Measurements from ENCODE around the gene ZNF662.

Gene ZNF662

GRCh38 chr3:42937334-42937733 lies 31.4 kb downstream of the ZNF662 start:
- no peak overlapping the region for H3K4me3 ChIP-seq (ENCODE audit: extremely low read depth, insufficient read depth, low read length, poor library complexity, severe bottlenecking)
- H3K27ac ChIP-seq (ENCODE audit: low read depth, low read length, severe bottlenecking) = no peak overlapping the region
- no peaks in the 10 kb centered on the region for H3K4me1 ChIP-seq (ENCODE audit: control insufficient read depth, insufficient read depth, low read length, poor library complexity, severe bottlenecking)
- no peaks in the 10 kb centered on the region for H3K36me3 ChIP-seq (ENCODE audit: control insufficient read depth, insufficient read depth, low read length)
- no peaks in the 10 kb centered on the region for H3K9me3 ChIP-seq (ENCODE audit: control insufficient read depth, low read length)
- 97 to 100% methylated on average over 1 to 3 of the region's 3 CpGs for WGBS, 2 experiments (ENCODE audit: insufficient coverage in 2 of 2)

- no CpG with 5 or more reads among the region's 1 CpG for WGBS, 2 experiments (ENCODE audit: insufficient coverage in 2 of 2)
- H3K27ac ChIP-seq (ENCODE audit: low read depth, low read length, severe bottlenecking) = no peak overlapping the region
- no peak overlapping the region for H3K4me3 ChIP-seq (ENCODE audit: extremely low read depth, insufficient read depth, low read length, poor library complexity, severe bottlenecking)
- H3K9me3 ChIP-seq (ENCODE audit: control insufficient read depth, low read length) = no peaks in the 10 kb centered on the region
- no peaks in the 10 kb centered on the region for H3K4me1 ChIP-seq (ENCODE audit: control insufficient read depth, insufficient read depth, low read length, poor library complexity, severe bottlenecking)
- no peaks in the 10 kb centered on the region for H3K36me3 ChIP-seq (ENCODE audit: control insufficient read depth, insufficient read depth, low read length)
Observed at GRCh38 chr3:42942693-42943092, 36.8 kb downstream of the ZNF662 start.

- Histone ChIP-seq H3K9me3 (ENCODE audit: control insufficient read depth, low read length) (no peaks in the 10 kb centered on the region), H3K4me1 (ENCODE audit: control insufficient read depth, insufficient read depth, low read length, poor library complexity, severe bottlenecking) (no peaks in the 10 kb centered on the region), H3K4me3 (ENCODE audit: extremely low read depth, insufficient read depth, low read length, poor library complexity, severe bottlenecking) (no peak overlapping the region), H3K27ac (ENCODE audit: low read depth, low read length, severe bottlenecking) (no peak overlapping the region), H3K36me3 (ENCODE audit: control insufficient read depth, insufficient read depth, low read length) (no peaks in the 10 kb centered on the region)
- WGBS, 2 experiments (ENCODE audit: insufficient coverage in 2 of 2) = 73 to 81% methylated on average over 3 to 4 of the region's 5 CpGs
Observed at GRCh38 chr3:42946050-42946449, 40.1 kb downstream of the ZNF662 start.

GRCh38 chr3:42957573-42957972 lies 51.6 kb downstream of the ZNF662 start:
- WGBS, 2 experiments (ENCODE audit: insufficient coverage in 2 of 2) = no CpG with 5 or more reads among the region's 3 CpGs
- Histone ChIP-seq H3K9me3 (ENCODE audit: control insufficient read depth, low read length) (no peaks in the 10 kb centered on the region), H3K4me1 (ENCODE audit: control insufficient read depth, insufficient read depth, low read length, poor library complexity, severe bottlenecking) (no peaks in the 10 kb centered on the region), H3K36me3 (ENCODE audit: control insufficient read depth, insufficient read depth, low read length) (no peaks in the 10 kb centered on the region), H3K4me3 (ENCODE audit: extremely low read depth, insufficient read depth, low read length, poor library complexity, severe bottlenecking) (no peak overlapping the region), H3K27ac (ENCODE audit: low read depth, low read length, severe bottlenecking) (no peak overlapping the region)

- no peak overlapping the region for H3K27ac ChIP-seq (ENCODE audit: low read depth, low read length, severe bottlenecking)
- H3K4me3 ChIP-seq (ENCODE audit: extremely low read depth, insufficient read depth, low read length, poor library complexity, severe bottlenecking) = no peak overlapping the region
- no peaks in the 10 kb centered on the region for H3K9me3 ChIP-seq (ENCODE audit: control insufficient read depth, low read length)
- H3K36me3 ChIP-seq (ENCODE audit: control insufficient read depth, insufficient read depth, low read length) = no peaks in the 10 kb centered on the region
- WGBS, 2 experiments (ENCODE audit: insufficient coverage in 2 of 2) = 40 to 87% methylated on average over 1 to 4 of the region's 5 CpGs
- H3K4me1 ChIP-seq (ENCODE audit: control insufficient read depth, insufficient read depth, low read length, poor library complexity, severe bottlenecking) = no peaks in the 10 kb centered on the region
Observed at GRCh38 chr3:42960282-42960681, 54.3 kb downstream of the ZNF662 start.

- Histone ChIP-seq H3K36me3 (ENCODE audit: control insufficient read depth, insufficient read depth, low read length) (no peaks in the 10 kb centered on the region), H3K9me3 (ENCODE audit: control insufficient read depth, low read length) (no peaks in the 10 kb centered on the region), H3K4me3 (ENCODE audit: extremely low read depth, insufficient read depth, low read length, poor library complexity, severe bottlenecking) (no peak overlapping the region), H3K27ac (ENCODE audit: low read depth, low read length, severe bottlenecking) (no peak overlapping the region), H3K4me1 (ENCODE audit: control insufficient read depth, insufficient read depth, low read length, poor library complexity, severe bottlenecking) (no peaks in the 10 kb centered on the region)
- WGBS, 2 experiments (ENCODE audit: insufficient coverage in 2 of 2) = no CpG with 5 or more reads among the region's 1 CpG
Observed at GRCh38 chr3:42960786-42961185, 54.8 kb downstream of the ZNF662 start.

GRCh38 chr3:42961633-42962032 lies 55.7 kb downstream of the ZNF662 start:
- Histone ChIP-seq H3K27ac (ENCODE audit: low read depth, low read length, severe bottlenecking) (no peak overlapping the region), H3K9me3 (ENCODE audit: control insufficient read depth, low read length) (no peaks in the 10 kb centered on the region), H3K36me3 (ENCODE audit: control insufficient read depth, insufficient read depth, low read length) (no peaks in the 10 kb centered on the region), H3K4me1 (ENCODE audit: control insufficient read depth, insufficient read depth, low read length, poor library complexity, severe bottlenecking) (no peaks in the 10 kb centered on the region), H3K4me3 (ENCODE audit: extremely low read depth, insufficient read depth, low read length, poor library complexity, severe bottlenecking) (no peak overlapping the region)
- 5% methylated on average over 4 of the region's 4 CpGs; no CpG with 5 or more reads in 1 of the 2 experiments for WGBS, 2 experiments (ENCODE audit: insufficient coverage in 2 of 2)

- Histone ChIP-seq H3K4me1 (ENCODE audit: control insufficient read depth, insufficient read depth, low read length, poor library complexity, severe bottlenecking) (no peaks in the 10 kb centered on the region), H3K4me3 (ENCODE audit: extremely low read depth, insufficient read depth, low read length, poor library complexity, severe bottlenecking) (no peak overlapping the region), H3K9me3 (ENCODE audit: control insufficient read depth, low read length) (no peaks in the 10 kb centered on the region), H3K27ac (ENCODE audit: low read depth, low read length, severe bottlenecking) (no peak overlapping the region), H3K36me3 (ENCODE audit: control insufficient read depth, insufficient read depth, low read length) (no peaks in the 10 kb centered on the region)
- WGBS, 2 experiments (ENCODE audit: insufficient coverage in 2 of 2) = no CpG with 5 or more reads among the region's 2 CpGs
Observed at GRCh38 chr3:42963269-42963668, 57.3 kb downstream of the ZNF662 start.

GRCh38 chr3:42964266-42964665 lies 58.3 kb downstream of the ZNF662 start:
- Histone ChIP-seq H3K36me3 (ENCODE audit: control insufficient read depth, insufficient read depth, low read length) (no peaks in the 10 kb centered on the region), H3K27ac (ENCODE audit: low read depth, low read length, severe bottlenecking) (no peak overlapping the region), H3K4me3 (ENCODE audit: extremely low read depth, insufficient read depth, low read length, poor library complexity, severe bottlenecking) (no peak overlapping the region), H3K9me3 (ENCODE audit: control insufficient read depth, low read length) (no peaks in the 10 kb centered on the region), H3K4me1 (ENCODE audit: control insufficient read depth, insufficient read depth, low read length, poor library complexity, severe bottlenecking) (no peaks in the 10 kb centered on the region)
- 100% methylated on average over 2 of the region's 4 CpGs; no CpG with 5 or more reads in 1 of the 2 experiments for whole genome bisulfite sequencing, 2 experiments (ENCODE audit: insufficient coverage in 2 of 2)
